HL-60 (cell line): ENCODE measurements around the gene MVP.

Source experiments
- DNase-seq, 2 experiments: peaks; one replicate each; pipeline ENCODE4 v3.0.0-alpha.2; 2010 to 2020; ENCODE audit warnings: low read depth in 1 of 2, low spot score in 1 of 2
- H3K27ac ChIP-seq: fragments of 250-450 bp; sonication (Bioruptor Pico); replicated peaks from 2 replicates; pipeline ENCODE4 v1.5.1; 2020; ENCODE audit warnings: mild to moderate bottlenecking, moderate library complexity
- H3K27me3 ChIP-seq: fragments of 250-450 bp; sonication (Bioruptor Pico); 2 replicates; pipeline ENCODE4 v1.5.1; 2021; ENCODE audit warnings: mild to moderate bottlenecking, moderate library complexity; ENCODE audit not compliant: insufficient read depth, poor library complexity, severe bottlenecking
- H3K4me3 ChIP-seq: replicated peaks from 2 replicates; pipeline ENCODE4 v1.5.1; 2011; ENCODE audit warnings: mild to moderate bottlenecking, control low read depth, low read length; ENCODE audit not compliant: insufficient read depth
- CTCF ChIP-seq: IDR thresholded peaks from one replicate; pipeline ENCODE4 v1.5.1; 2011; ENCODE audit warnings: low read length, control low read depth, inconsistent platforms; ENCODE audit not compliant: insufficient read depth
- GABPA ChIP-seq: IDR thresholded peaks from 2 replicates; pipeline ENCODE4 v1.6.1; 2012; ENCODE audit warnings: low read depth
- POLR2AphosphoS5 ChIP-seq: IDR thresholded peaks from 2 replicates; pipeline ENCODE4 v1.6.1; 2012; ENCODE audit warnings: low read depth
- REST ChIP-seq: IDR thresholded peaks from 2 replicates; pipeline ENCODE4 v1.6.1; 2012; ENCODE audit warnings: low read depth; ENCODE audit not compliant: insufficient replicate concordance
- SPI1 ChIP-seq: IDR thresholded peaks from 2 replicates; pipeline ENCODE4 v1.6.1; 2012; ENCODE audit warnings: low read depth, mild to moderate bottlenecking, borderline replicate concordance

Gene MVP

GRCh38 chr16:29802416-29802935 lies 17.8 kb upstream of the MVP start:
- DNase-seq, result no peak
- TF ChIP-seq POLR2AphosphoS5, result peak; percentile 26; the same call in 1 of the 2 replicates
- no peak for TF ChIP-seq GABPA
- no peak for TF ChIP-seq REST
- TF ChIP-seq CTCF, result no peak
- Histone ChIP-seq H3K27ac (no peak overlapping the region), H3K4me3 (no peak overlapping the region), H3K27me3 (no peaks in the 10 kb centered on the region)

- no peak overlapping the region for H3K4me3 ChIP-seq
- peak overlapping the region; percentile 99 for H3K27ac ChIP-seq
Observed at GRCh38 chr16:29804020-29804419, 16.2 kb upstream of the MVP start.

More at GRCh38 chr16:29804020-29804419, 16.2 kb upstream of the MVP start:
- H3K27me3 ChIP-seq, result no peaks in the 10 kb centered on the region
- TF ChIP-seq CTCF (no peak), GABPA (no peak), SPI1 (no peak), REST (no peak), POLR2AphosphoS5 (no peak; the same call in 1 of the 2 replicates)
- DNase-seq, result no peak
